SK-N-MC (cell line): ENCODE results near the gene MARCHF10.

Experiments
- DNase-seq: peaks from one replicate; pipeline ENCODE4 v3.0.0-alpha.2; 2011; ENCODE audit warnings: low read depth, low spot score
- H3K27ac ChIP-seq: fragments of 200-600 bp; sonication (generic); 2 replicates; pipeline ENCODE4 v1.5.1; 2016; ENCODE audit warnings: mixed run types
- H3K36me3 ChIP-seq: fragments of 200-600 bp; sonication (generic); 2 replicates; pipeline ENCODE4 v1.6.1; 2017; ENCODE audit warnings: antibody characterized with exemption, low read length, mixed read lengths; ENCODE audit not compliant: insufficient read depth
- H3K4me3 ChIP-seq: fragments of 200-600 bp; sonication (generic); 2 replicates; pipeline ENCODE4 v1.5.1; 2016
- H3K9ac ChIP-seq: fragments of 200-600 bp; sonication (generic); 2 replicates; pipeline ENCODE4 v1.8.0; 2017; ENCODE audit warnings: mixed run types, mixed read lengths; ENCODE audit not compliant: insufficient read length
- H3K9me3 ChIP-seq: fragments of 200-600 bp; sonication (generic); 2 replicates; pipeline ENCODE4 v1.6.1; 2017; ENCODE audit warnings: low read depth, mild to moderate bottlenecking, antibody characterized with exemption, low read length, moderate library complexity, mixed read lengths
- EZH2 ChIP-seq: fragments of 200-600 bp; sonication (generic); IDR thresholded peaks from one replicate; pipeline ENCODE4 v1.6.1; 2017; ENCODE audit warnings: antibody characterized with exemption
- FOXP2 ChIP-seq: optimal IDR thresholded peaks from 2 replicates; pipeline ENCODE3; 2011; ENCODE audit warnings: mild to moderate bottlenecking, moderate library complexity; ENCODE audit not compliant: insufficient read depth; ENCODE audit errors: extremely low read length, control extremely low read depth
- POLR2AphosphoS5 ChIP-seq: IDR thresholded peaks from 2 replicates; pipeline ENCODE4 v1.6.1; 2012; ENCODE audit warnings: mild to moderate bottlenecking, low read depth, low read length, borderline replicate concordance

Gene MARCHF10

GRCh38 chr17:62706598-62707424, 101.3 kb downstream of the MARCHF10 start:
- Histone ChIP-seq H3K9ac (no peak overlapping the region), H3K4me3 (no peak overlapping the region), H3K36me3 (no peaks in the 10 kb centered on the region), H3K9me3 (no peaks in the 10 kb centered on the region), H3K27ac (no peak overlapping the region)
- DNase-seq = no peak
- no peak for TF ChIP-seq POLR2AphosphoS5
- no peak for TF ChIP-seq EZH2
- TF ChIP-seq FOXP2 = no peak

DNA sequence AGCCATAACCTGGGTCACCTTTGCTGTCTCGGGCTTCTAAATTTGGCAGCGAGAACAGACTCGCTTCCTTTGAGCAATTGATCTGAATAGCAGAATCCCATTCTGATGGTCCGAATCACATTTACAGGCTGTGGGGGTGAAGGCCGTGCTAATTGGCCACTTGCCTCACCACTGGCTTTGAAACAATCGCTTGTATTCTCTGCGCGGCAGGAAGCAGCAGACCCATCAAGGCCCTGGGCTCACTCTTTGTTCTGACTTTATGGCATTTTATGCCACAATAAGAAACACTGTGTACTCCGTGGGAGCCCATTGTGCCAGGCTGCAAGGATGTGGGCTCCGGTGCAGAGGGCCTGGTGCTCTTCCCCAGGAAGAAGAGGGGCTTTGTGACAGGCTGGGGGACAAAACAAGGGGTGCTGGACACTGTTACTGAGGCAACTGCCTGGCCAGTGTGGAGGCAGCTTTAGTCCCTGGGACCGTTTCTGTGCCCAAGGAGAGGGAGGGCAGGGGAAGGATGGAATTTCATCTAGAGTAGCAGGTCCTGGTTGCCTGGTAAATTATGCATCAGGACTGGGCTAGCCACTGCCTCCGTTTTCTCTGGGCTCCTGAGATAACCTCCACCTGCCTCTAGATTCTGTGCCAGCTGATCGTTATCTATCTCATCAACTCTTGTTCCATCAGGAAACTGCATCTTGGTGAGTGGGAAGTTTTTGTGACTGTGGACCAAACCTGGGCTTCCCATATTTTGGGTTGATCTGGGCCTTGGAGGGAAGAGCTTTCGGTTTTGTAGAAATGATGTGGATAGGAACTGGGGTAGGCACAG, 102.1 kb downstream of the MARCHF10 start:
- Histone ChIP-seq H3K9me3 (no peaks in the 10 kb centered on the region), H3K27ac (no peak overlapping the region), H3K4me3 (no peak overlapping the region), H3K36me3 (no peaks in the 10 kb centered on the region), H3K9ac (no peak overlapping the region)
- DNase-seq = no peak
- no peak for TF ChIP-seq EZH2
- TF ChIP-seq POLR2AphosphoS5 = no peak
- no peak for TF ChIP-seq FOXP2

- TF ChIP-seq POLR2AphosphoS5 = no peak
- TF ChIP-seq EZH2 = no peak
- no peak for TF ChIP-seq FOXP2
- no peak overlapping the region for H3K4me3 ChIP-seq
- DNase-seq = no peak
- no peaks in the 10 kb centered on the region for H3K36me3 ChIP-seq
- H3K9ac ChIP-seq = no peak overlapping the region
- no peak overlapping the region for H3K27ac ChIP-seq
- H3K9me3 ChIP-seq = no peaks in the 10 kb centered on the region
Observed at GRCh38 chr17:62705156-62705777, 102.8 kb downstream of the MARCHF10 start.

GRCh38 chr17:62704381-62704971, 103.6 kb downstream of the MARCHF10 start:
- H3K9me3 ChIP-seq = no peaks in the 10 kb centered on the region
- H3K9ac ChIP-seq = peak overlapping the region; percentile 57
- no peak overlapping the region for H3K27ac ChIP-seq
- TF ChIP-seq POLR2AphosphoS5 (no peak), EZH2 (no peak), FOXP2 (no peak)
- H3K4me3 ChIP-seq = peak overlapping the region; percentile 85
- H3K36me3 ChIP-seq = no peaks in the 10 kb centered on the region
- no peak for DNase-seq

DNA sequence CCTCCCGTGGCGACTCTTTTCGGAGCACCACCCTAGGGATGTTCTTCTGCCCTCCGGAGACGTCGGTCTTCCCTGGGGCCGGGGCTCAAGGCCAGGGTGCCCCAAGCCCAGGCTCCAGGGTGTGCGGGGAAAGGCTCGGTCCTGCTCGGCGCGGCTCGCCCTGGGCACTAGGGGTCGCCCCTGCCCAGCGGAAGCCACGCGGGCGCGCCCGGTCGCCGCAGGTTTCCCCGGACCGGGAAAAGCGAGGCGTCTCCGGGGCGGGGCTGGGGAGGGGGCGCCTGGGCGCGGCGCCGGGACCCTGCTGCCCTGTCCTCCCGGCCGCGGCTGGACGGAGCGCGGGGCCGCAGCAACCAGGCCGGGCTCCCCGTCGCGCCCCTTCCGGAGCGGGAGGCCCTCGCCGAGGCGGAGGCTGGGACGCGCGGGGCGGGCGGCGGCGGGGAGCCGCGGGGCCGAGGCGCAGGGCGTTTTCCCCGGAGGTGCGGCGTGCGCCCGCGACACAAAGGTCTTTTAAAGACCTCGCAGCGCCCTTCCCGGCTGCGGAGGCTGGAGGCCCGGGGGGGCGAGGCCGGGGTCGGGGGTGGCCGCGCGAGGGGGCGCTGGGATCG, 104.2 kb downstream of the MARCHF10 start:
- H3K9ac ChIP-seq = peak overlapping the region; percentile 57
- no peak overlapping the region for H3K27ac ChIP-seq
- no peaks in the 10 kb centered on the region for H3K36me3 ChIP-seq
- H3K4me3 ChIP-seq = peak overlapping the region; percentile 85
- TF ChIP-seq POLR2AphosphoS5 (no peak), EZH2 (no peak), FOXP2 (no peak)
- no peak for DNase-seq
- H3K9me3 ChIP-seq = no peaks in the 10 kb centered on the region

- no peaks in the 10 kb centered on the region for H3K9me3 ChIP-seq
- H3K27ac ChIP-seq = no peak overlapping the region
- no peak overlapping the region for H3K9ac ChIP-seq
- no peaks in the 10 kb centered on the region for H3K36me3 ChIP-seq
- H3K4me3 ChIP-seq = peak overlapping the region; percentile 85
- TF ChIP-seq POLR2AphosphoS5 = no peak
- no peak for TF ChIP-seq FOXP2
- no peak for TF ChIP-seq EZH2
- DNase-seq = no peak
Observed at GRCh38 chr17:62703261-62703775, 104.8 kb downstream of the MARCHF10 start.

DNA sequence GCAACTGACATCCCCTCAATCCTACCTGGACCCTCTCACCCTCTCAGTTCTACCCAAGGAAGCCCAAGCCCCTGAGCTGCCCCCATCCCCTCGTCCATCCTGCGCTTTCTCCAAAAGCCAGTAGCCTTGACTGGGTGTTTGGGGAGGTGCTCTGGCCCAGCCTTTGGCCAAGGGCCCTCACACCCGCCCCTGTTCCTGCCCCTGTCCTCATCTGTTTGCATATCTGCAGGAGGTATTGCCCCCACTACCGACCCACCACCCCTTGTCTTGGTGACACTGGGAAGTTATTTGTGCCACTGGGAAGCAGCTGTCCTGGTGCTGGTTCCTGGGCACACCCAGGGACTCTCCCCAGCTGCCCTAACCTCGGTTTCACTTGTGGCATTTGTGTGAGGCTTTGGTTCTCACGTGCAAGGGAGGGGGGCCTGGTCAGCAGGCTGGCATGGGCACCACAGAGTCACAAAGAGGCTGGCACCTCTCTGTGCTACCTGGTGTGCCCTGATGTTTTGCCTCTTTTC, 105.3 kb downstream of the MARCHF10 start:
- Histone ChIP-seq H3K36me3 (no peaks in the 10 kb centered on the region), H3K27ac (no peak overlapping the region), H3K9me3 (no peaks in the 10 kb centered on the region), H3K4me3 (no peak overlapping the region), H3K9ac (no peak overlapping the region)
- TF ChIP-seq POLR2AphosphoS5 (no peak), EZH2 (no peak)
- no peak for DNase-seq
